ENCODE measurements around the gene MYL7.

MYL7 gene, protein sequence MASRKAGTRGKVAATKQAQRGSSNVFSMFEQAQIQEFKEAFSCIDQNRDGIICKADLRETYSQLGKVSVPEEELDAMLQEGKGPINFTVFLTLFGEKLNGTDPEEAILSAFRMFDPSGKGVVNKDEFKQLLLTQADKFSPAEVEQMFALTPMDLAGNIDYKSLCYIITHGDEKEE

DNA sequence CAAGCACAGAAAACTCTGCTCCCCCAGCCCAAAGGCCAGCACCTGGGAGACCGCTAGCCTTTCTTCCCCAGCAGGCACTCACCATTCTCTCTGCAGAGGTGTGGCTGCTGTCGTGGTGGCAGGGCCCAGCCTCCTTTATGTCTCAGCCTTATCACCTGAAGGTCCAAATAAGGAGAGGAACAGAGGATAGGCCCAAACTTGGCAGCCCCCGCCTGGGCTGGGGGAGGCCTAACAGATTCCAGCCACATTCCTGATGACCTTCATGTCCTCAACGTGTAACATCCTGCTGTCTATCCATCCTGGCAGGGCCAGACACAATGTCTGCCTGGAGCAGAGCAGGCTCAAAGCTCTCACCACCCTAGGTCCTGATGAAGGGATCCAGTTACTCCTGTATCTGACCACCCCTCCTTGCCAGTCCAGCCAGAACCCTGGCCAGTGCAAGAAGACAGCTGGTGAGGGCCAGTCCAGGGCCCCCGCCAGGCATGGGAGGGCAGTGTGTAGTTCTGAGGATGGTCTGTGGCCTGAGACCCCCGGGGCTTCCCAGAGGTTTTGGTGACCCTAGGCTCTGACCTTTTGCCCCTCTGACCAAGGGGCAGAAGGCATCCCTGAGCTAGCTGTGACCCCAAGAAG is at the start of gene MYL7:
Gene MYL7, minus strand, starts transcription at position 112 of the 630 bp plus-strand sequence. Its CDS starts 27 bp downstream, at position 85.
- H3K9ac ChIP-seq (ENCODE audit: low read length): no peak within 1 kb of the TSS
- no peaks in the 10 kb centered on the region for H3K4me1 ChIP-seq (ENCODE audit: control insufficient read depth, insufficient read depth, low read length)
- no peak for DNase-seq (ENCODE audit: low read depth)
- H3K36me3 ChIP-seq (ENCODE audit: control insufficient read depth, insufficient read depth, low read length, severe bottlenecking): no peaks in the 10 kb centered on the region
- H3K4me3 ChIP-seq (ENCODE audit: low read length): no peak within 1 kb of the TSS
- H3K9me3 ChIP-seq (ENCODE audit: control insufficient read depth, low read length): no peaks in the 10 kb centered on the region
- peaks cover 32% of the 10 kb centered on the region for H3K27me3 ChIP-seq (replicated peaks; ENCODE audit: control insufficient read depth, insufficient read depth, low read length)

DNA sequence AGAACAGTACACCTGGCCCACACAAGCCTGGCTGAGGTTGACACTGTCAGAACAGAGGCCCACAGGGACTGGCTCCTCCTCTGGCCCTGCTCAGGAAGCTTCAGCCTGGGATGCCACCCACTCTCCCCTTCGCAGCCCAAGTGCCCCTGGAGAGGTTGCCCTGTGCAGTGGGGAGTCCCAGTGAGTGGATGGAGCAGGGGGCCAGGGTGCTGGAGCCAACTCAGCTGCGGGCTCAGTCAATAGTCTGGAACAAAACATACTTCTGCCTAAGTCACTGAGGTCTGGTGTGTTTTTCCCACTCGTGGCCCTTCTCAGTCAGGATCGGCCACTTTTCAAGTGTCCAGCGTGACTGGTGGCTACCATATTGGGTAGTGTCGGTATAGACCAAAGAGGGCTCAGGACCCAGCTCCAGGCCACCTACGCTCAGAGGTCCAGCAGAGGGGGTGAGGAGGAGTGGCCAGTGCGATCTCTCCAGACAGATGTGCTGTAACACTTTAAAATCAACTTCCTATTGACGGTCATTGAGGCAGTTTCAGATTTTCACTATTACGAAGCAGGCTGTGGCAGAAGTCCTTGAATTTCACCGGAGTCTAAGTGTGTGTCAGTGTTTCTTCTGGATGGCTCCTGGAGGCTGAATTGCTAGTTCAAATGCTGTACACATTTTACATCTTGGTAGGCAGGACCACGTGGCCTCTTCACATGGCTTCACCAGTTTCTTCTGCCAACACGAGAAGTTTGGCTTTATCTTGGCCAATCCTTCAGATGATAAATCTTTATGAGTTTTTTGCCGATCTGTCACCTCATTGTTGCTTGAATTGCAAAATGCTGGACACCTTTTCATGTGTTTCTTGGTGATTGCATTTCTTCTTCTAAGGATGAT is 49.1 kb upstream of the MYL7 start:
- Histone ChIP-seq H3K4me3 (ENCODE audit: low read length) (no peak overlapping the region), H3K9me3 (ENCODE audit: control insufficient read depth, low read length) (no peaks in the 10 kb centered on the region)
- DNase-seq (ENCODE audit: low read depth): no peak

DNA sequence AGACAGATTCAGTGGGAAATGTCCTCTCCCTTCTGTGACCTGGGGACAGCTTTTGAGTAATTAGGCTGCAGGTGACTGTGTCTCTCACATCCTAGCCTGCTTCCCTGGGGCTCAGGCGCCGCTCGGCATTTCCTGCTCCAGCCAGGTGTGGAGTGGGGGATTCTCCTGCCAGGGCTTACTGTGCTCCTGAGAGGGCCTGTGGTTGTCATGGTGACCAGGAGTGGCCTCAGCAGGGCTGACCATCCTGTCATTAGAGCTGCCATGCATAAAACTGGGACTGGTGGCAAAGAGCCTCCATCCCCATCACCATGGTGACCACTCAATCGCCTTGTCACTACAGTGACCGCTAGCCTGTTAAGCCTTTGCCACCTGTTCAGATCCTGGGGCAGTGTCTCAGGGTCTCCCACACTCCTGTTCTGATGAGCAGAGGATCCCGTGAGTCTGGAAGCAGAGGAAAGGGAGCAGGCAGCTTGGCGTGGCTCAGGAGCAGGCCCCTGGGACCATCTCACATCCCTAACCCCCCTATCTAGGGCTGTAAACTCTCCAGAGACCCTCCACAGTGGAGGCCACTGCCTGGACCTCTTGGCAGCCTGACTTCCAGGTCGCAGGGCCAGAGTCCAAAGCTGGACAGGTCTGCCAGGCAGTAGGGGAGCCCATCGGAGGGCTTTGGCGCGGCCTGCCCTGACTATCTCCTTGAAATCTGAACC is 48.3 kb upstream of the MYL7 start, which contains the start of gene GCK:
Gene GCK, minus strand, starts transcription at position 154 of the 707 bp plus-strand sequence. CDS start 486 bp downstream, outside the sequence.
- Histone ChIP-seq H3K36me3 (ENCODE audit: control insufficient read depth, insufficient read depth, low read length, severe bottlenecking) (no peaks in the 10 kb centered on the region), H3K4me1 (ENCODE audit: control insufficient read depth, insufficient read depth, low read length) (peaks cover 12% of the 10 kb centered on the region), H3K27me3 (replicated peaks; ENCODE audit: control insufficient read depth, insufficient read depth, low read length) (peaks cover 4% of the 10 kb centered on the region), H3K9me3 (ENCODE audit: control insufficient read depth, low read length) (no peaks in the 10 kb centered on the region), H3K4me3 (ENCODE audit: low read length) (no peak within 1 kb of the TSS), H3K9ac (ENCODE audit: low read length) (no peak within 1 kb of the TSS)
- DNase-seq (ENCODE audit: low read depth): no peak

More for the DNA sequence above, 49.1 kb upstream of the MYL7 start:
- Histone ChIP-seq H3K36me3 (ENCODE audit: control insufficient read depth, insufficient read depth, low read length, severe bottlenecking) (no peaks in the 10 kb centered on the region), H3K9ac (ENCODE audit: low read length) (no peak overlapping the region), H3K4me1 (ENCODE audit: control insufficient read depth, insufficient read depth, low read length) (peaks cover 6% of the 10 kb centered on the region), H3K27me3 (replicated peaks; ENCODE audit: control insufficient read depth, insufficient read depth, low read length) (peaks cover 4% of the 10 kb centered on the region)

DNA sequence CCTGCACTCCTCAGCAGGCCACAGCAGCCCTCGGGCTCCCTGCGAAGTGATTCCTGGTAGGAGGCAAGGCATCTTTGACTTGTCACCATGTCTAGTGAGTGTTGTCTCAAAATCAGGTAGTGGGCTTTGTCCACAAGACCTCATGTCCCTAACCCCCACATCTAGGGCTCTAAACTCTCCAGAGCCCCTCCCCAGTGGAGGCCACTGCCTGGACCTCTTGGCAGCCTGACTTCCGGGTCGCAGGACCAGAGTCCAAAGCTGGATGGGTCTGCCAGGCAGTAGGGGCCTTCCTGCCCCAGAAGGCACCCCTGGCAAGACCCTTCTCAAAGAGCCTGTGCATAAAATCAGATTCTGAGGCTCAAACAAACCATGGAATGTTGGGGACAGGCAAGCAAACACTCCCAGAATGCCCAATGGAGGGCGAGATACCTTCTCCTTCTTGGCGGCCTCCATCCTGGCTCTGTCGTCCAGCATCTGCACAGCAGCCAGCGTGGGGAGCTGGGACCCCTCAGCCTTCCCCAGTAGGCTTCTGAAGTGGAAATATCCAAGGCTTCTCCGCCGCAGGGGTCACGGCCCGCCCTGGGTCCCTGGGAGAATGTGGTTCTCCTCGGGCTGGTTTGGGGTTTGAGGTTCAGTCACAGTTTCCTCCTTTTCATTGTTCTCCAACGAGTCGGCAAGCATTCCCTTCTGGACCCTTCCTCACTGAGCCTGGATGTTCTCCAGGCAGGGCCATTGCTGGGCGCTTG is 47.5 kb upstream of the MYL7 start:
- peaks cover 13% of the 10 kb centered on the region for H3K4me1 ChIP-seq (ENCODE audit: control insufficient read depth, insufficient read depth, low read length)
- H3K36me3 ChIP-seq (ENCODE audit: control insufficient read depth, insufficient read depth, low read length, severe bottlenecking): no peaks in the 10 kb centered on the region
- no peak for DNase-seq (ENCODE audit: low read depth)
- no peak overlapping the region for H3K4me3 ChIP-seq (ENCODE audit: low read length)
- no peaks in the 10 kb centered on the region for H3K9me3 ChIP-seq (ENCODE audit: control insufficient read depth, low read length)
- no peak overlapping the region for H3K9ac ChIP-seq (ENCODE audit: low read length)
- peaks cover 4% of the 10 kb centered on the region for H3K27me3 ChIP-seq (replicated peaks; ENCODE audit: control insufficient read depth, insufficient read depth, low read length)

DNA sequence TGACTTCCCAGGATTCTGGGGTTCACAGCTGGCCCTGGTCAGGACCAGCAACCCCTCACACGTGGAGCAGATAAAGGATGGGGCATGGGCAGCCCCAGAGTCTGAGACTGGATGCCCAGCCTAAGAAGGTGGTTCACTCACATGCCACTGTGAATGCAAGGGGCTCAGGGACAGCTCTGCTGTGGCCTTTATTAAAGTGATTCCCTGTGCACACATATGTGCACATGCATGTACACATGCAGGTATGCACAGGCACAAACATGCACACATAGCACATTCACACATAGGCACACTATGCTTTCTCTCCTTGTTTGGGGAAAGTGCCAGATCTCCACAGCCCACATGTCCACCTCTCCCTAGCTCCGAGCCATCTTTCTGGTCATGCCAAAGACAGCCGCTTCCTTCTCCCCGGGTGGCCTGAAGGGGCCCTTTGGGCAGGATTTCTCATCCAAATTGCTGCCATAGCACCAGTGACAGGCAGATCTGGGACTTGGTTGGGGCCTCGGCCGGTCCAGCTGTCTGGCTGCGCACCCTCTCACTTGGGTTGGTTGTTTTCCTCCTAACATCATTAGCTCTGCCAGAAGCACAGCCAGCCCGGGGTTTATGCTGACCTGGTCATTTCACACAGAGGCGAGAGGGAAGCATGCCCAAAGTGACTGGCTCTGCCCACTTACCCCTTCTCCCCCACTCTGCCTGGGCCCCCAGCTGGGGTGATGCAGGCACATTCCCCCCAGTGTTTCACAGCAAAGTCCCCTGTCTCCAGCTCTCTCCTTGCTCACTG is 46.7 kb upstream of the MYL7 start:
- no peak for DNase-seq (ENCODE audit: low read depth)
- Histone ChIP-seq H3K9ac (ENCODE audit: low read length) (no peak overlapping the region), H3K27me3 (replicated peaks; ENCODE audit: control insufficient read depth, insufficient read depth, low read length) (peaks cover 4% of the 10 kb centered on the region), H3K4me3 (ENCODE audit: low read length) (no peak overlapping the region), H3K4me1 (ENCODE audit: control insufficient read depth, insufficient read depth, low read length) (peaks cover 13% of the 10 kb centered on the region), H3K36me3 (ENCODE audit: control insufficient read depth, insufficient read depth, low read length, severe bottlenecking) (no peaks in the 10 kb centered on the region), H3K9me3 (ENCODE audit: control insufficient read depth, low read length) (peaks cover 4% of the 10 kb centered on the region)

DNA sequence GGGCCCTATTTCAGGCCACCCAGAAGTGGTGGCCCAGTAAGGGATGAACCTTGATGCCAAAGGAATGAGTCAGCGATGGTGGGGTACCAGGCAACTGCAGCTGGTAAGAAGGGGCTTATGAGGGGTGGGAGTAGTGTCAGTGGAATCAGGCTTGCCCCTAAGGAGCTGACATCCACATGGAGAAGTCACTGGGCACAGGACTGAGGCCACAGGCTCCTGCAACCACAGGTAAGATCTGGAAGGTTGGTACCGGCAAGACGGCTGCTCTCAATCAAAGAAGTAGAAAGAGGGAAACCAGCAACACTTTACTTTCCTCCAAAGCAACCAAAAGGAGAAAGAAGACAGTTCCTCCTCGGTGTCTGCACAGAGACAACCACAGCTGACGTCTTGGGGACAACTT is 45.6 kb upstream of the MYL7 start:
- H3K4me3 ChIP-seq (ENCODE audit: low read length): no peak overlapping the region
- H3K9ac ChIP-seq (ENCODE audit: low read length): no peak overlapping the region
- peaks cover 14% of the 10 kb centered on the region for H3K9me3 ChIP-seq (ENCODE audit: control insufficient read depth, low read length)
- H3K27me3 ChIP-seq (replicated peaks; ENCODE audit: control insufficient read depth, insufficient read depth, low read length): peaks cover 8% of the 10 kb centered on the region
- no peak for DNase-seq (ENCODE audit: low read depth)
- peaks cover 13% of the 10 kb centered on the region for H3K4me1 ChIP-seq (ENCODE audit: control insufficient read depth, insufficient read depth, low read length)
- H3K36me3 ChIP-seq (ENCODE audit: control insufficient read depth, insufficient read depth, low read length, severe bottlenecking): no peaks in the 10 kb centered on the region

DNA sequence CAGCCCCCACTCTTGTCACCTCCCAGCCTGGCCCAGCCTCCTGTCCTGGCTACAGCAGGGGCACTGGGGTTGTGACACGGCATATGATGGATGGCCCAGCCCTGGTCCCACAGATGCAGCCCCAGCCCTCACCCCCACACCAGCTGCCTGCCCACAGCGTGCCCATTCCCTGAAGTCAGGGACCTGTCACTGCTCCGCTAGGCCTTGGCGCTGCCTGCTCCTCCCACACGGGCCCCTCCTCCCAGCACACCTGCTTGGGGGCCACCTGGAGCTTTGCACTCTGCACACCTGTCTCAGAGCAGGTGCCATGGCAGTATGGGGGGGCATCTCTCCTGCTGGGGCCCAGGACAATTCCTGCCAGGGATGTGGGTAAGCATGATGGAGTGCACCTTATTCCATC is 44.6 kb upstream of the MYL7 start:
- Histone ChIP-seq H3K4me3 (ENCODE audit: low read length) (no peak overlapping the region), H3K27me3 (replicated peaks; ENCODE audit: control insufficient read depth, insufficient read depth, low read length) (peaks cover 17% of the 10 kb centered on the region), H3K9ac (ENCODE audit: low read length) (no peak overlapping the region), H3K4me1 (ENCODE audit: control insufficient read depth, insufficient read depth, low read length) (peaks cover 7% of the 10 kb centered on the region), H3K9me3 (ENCODE audit: control insufficient read depth, low read length) (peaks cover 14% of the 10 kb centered on the region), H3K36me3 (ENCODE audit: control insufficient read depth, insufficient read depth, low read length, severe bottlenecking) (no peaks in the 10 kb centered on the region)
- no peak for DNase-seq (ENCODE audit: low read depth)

DNA sequence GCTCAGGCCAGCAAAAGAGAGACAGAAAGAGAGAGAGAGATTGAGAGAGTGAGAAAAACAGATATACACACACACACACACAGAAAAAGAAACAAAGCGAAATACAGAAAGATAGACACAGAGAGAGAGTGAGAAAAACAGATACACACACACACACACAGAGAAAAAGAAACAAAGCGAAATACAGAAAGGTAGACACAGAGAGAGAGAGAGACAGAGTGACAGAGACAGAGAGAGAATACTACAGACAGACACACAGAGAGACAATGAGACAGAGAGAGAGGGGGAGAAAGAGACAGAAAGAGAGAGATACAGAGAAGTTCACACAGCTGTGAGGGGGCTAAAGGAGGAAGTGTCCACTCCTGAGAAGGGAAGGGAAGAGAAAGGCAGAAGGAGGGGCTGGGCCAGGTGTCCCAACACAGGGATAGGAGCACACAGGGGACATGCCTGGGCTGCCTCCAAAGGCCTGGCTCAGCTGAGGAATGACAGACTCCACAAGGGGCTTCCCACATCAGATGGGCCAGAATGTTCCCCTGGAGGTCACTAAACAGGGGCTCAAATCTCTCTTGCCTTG is 43.8 kb upstream of the MYL7 start:
- no peak for DNase-seq (ENCODE audit: low read depth)
- peaks cover 14% of the 10 kb centered on the region for H3K27me3 ChIP-seq (replicated peaks; ENCODE audit: control insufficient read depth, insufficient read depth, low read length)
- H3K9ac ChIP-seq (ENCODE audit: low read length): no peak overlapping the region
- no peaks in the 10 kb centered on the region for H3K36me3 ChIP-seq (ENCODE audit: control insufficient read depth, insufficient read depth, low read length, severe bottlenecking)
- no peak overlapping the region for H3K4me3 ChIP-seq (ENCODE audit: low read length)
- peaks cover 7% of the 10 kb centered on the region for H3K4me1 ChIP-seq (ENCODE audit: control insufficient read depth, insufficient read depth, low read length)
- H3K9me3 ChIP-seq (ENCODE audit: control insufficient read depth, low read length): peaks cover 14% of the 10 kb centered on the region

DNA sequence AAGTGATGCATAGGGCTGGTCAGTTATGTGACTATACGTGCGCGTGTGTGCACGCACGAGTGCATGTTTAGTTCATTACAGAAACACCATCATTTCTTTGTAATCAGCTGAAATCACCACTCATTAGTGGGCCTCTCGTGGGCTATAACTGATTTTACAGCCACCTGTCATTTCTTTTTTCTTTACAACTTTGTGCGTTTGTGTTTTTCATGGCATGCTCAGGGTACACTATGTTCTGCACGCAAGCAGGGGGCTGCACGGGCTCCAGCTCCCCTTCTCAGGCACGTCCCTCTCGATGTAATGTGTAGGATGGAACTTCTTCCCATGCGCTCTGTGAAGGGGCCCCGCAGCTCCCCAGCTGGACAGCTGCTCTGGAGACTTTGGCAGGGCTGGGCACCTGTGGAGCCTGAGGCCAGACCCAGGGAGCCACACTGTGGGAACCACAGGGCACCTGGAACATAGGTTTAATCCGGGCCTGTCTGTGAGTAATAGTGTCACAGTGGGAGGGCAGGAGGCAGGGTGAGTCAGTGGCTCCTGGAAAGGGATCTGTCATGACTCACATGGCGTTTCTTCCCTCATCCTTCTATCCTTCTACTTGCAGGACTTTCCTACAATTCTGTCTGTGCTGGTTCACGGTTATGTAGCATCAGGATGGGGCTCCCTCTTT is 43.2 kb upstream of the MYL7 start:
- Histone ChIP-seq H3K4me1 (ENCODE audit: control insufficient read depth, insufficient read depth, low read length) (peaks cover 7% of the 10 kb centered on the region), H3K36me3 (ENCODE audit: control insufficient read depth, insufficient read depth, low read length, severe bottlenecking) (no peaks in the 10 kb centered on the region), H3K4me3 (ENCODE audit: low read length) (no peak overlapping the region), H3K9ac (ENCODE audit: low read length) (no peak overlapping the region), H3K27me3 (replicated peaks; ENCODE audit: control insufficient read depth, insufficient read depth, low read length) (peaks cover 15% of the 10 kb centered on the region), H3K9me3 (ENCODE audit: control insufficient read depth, low read length) (peaks cover 14% of the 10 kb centered on the region)
- DNase-seq (ENCODE audit: low read depth): peak; percentile 76

All from adipocyte (in vitro differentiated cells).